ENCODE results near the gene GPX7.
A peak's percentile ranks its signal among the peaks of the same experiment; 100 is the strongest.

The GPX7 gene

DNA sequence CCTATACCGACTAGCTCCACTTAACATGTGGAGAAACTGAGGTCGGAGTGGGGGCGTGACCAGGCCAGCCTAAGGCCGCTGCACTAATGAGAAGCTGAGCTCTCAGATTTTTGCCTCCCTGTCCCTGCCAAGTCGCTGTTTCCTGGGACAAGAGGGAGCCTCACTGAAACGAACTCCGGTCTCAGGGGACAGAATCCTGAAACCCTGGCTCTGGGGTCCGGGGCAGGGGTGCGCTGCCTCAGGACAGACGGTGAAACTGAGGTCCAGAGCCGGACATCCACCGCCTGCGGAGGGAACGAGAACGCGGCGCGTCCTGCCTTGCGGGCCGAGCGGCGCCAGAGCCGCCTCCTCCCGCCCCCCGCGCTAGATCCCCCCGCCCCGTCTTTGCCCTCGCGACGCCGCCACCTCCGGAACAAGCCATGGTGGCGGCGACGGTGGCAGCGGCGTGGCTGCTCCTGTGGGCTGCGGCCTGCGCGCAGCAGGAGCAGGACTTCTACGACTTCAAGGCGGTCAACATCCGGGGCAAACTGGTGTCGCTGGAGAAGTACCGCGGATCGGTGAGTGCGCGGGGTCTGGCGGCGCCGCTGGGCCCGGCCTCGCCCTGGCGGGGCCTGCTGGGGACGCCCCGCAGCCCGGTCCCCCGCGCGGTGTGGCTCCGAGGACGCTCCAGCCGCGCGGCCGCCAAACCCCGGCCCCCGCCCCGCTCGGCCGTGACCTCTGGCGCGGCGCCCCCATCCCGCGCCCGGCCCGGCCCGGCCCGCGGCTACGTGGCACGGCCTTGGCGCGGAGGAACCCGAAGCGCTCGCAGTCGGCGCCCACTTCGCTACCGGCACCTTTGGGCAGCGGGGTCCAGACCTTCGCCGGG, at the start of gene GPX7:
Gene GPX7 (plus strand): TSS at position 381 of the 865 bp plus-strand sequence. CDS start 39 bp downstream, at position 420.
- Histone ChIP-seq H3K36me3 (ENCODE audit: control insufficient read depth in 2 of 2, insufficient read depth in 2 of 2, low read length in 2 of 2) (peaks cover 0 to 1% of the 10 kb centered on the region in 2 donors), H3K9me3 (ENCODE audit: control insufficient read depth in 2 of 2, low read length in 2 of 2) (no peaks in the 10 kb centered on the region), H3K27ac (ENCODE audit: low read depth in 2 of 2, low read length in 2 of 2) (peak within 1 kb of the TSS; percentile 23 to 69), H3K27me3 (ENCODE audit: control insufficient read depth in 2 of 2, insufficient read depth in 2 of 2, low read length in 2 of 2) (peaks cover 0 to 3% of the 10 kb centered on the region in 2 donors), H3K9ac (ENCODE audit: low read depth in 1 of 2, low read length in 2 of 2) (peak within 1 kb of the TSS; percentile 66 to 80), H3K4me3 (ENCODE audit: low read length in 2 of 2) (peak within 1 kb of the TSS; percentile 62 to 67), H3K4me1 (ENCODE audit: control insufficient read depth in 2 of 2, insufficient read depth in 2 of 2, low read length in 2 of 2) (peaks cover 9 to 10% of the 10 kb centered on the region in 2 donors)

DNA sequence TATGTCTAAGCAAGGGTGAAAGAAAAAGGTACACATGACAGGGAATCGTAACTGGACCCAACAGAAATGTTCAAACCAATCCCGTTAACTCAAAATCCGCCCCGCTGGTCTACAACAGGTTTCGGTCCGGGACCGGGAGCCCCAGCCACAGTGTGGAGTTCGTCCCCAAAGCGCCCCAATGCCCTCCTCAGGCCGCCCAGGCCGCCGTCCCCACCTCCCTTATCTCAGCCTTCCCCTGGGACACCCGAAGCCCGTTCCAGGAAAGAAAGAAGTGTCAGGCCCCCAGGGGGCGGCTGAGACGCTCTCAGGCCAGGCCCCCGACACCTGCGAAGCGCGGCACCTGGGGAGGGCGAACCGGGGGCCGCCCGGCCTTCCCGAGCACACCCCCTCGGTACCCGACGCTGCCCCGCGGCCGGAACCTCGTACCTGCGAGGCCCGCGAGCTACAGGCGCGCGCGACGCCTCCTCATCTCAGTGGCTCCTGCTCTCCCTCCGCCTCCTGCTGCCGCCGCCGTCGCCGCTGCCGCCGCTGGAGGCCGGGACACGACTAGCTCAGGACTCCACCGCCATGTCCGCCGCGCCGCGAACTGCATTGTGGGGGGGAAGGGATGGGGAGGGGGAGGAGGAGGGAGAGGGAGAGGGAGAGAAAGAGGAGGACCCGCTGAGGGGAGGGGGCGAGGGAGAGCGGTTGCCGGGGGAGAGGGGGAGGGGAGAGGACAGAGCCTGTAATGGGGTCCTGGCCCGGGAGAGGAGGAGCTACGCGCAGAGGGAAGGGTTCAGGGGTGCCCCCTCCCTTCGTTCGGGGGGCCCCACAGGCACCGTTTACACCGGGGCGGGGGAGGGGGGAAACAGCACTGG, 49.4 kb upstream of the GPX7 start, which contains the start of gene TUT4:
Gene TUT4 (minus strand): TSS at position 588 of the 857 bp plus-strand sequence. CDS start 26,812 bp downstream, outside the sequence.
- Histone ChIP-seq H3K9me3 (ENCODE audit: control insufficient read depth in 2 of 2, low read length in 2 of 2) (no peaks in the 10 kb centered on the region), H3K9ac (ENCODE audit: low read depth in 1 of 2, low read length in 2 of 2) (peak within 1 kb of the TSS; percentile 89 to 90), H3K36me3 (ENCODE audit: control insufficient read depth in 2 of 2, insufficient read depth in 2 of 2, low read length in 2 of 2) (no peaks in the 10 kb centered on the region), H3K27ac (ENCODE audit: low read depth in 2 of 2, low read length in 2 of 2) (peak within 1 kb of the TSS; percentile 87 to 91), H3K27me3 (ENCODE audit: control insufficient read depth in 2 of 2, insufficient read depth in 2 of 2, low read length in 2 of 2) (no peaks in the 10 kb centered on the region), H3K4me1 (ENCODE audit: control insufficient read depth in 2 of 2, insufficient read depth in 2 of 2, low read length in 2 of 2) (peaks cover 8 to 11% of the 10 kb centered on the region in 2 donors), H3K4me3 (ENCODE audit: low read length in 2 of 2) (peak within 1 kb of the TSS; percentile 83 to 94)

DNA sequence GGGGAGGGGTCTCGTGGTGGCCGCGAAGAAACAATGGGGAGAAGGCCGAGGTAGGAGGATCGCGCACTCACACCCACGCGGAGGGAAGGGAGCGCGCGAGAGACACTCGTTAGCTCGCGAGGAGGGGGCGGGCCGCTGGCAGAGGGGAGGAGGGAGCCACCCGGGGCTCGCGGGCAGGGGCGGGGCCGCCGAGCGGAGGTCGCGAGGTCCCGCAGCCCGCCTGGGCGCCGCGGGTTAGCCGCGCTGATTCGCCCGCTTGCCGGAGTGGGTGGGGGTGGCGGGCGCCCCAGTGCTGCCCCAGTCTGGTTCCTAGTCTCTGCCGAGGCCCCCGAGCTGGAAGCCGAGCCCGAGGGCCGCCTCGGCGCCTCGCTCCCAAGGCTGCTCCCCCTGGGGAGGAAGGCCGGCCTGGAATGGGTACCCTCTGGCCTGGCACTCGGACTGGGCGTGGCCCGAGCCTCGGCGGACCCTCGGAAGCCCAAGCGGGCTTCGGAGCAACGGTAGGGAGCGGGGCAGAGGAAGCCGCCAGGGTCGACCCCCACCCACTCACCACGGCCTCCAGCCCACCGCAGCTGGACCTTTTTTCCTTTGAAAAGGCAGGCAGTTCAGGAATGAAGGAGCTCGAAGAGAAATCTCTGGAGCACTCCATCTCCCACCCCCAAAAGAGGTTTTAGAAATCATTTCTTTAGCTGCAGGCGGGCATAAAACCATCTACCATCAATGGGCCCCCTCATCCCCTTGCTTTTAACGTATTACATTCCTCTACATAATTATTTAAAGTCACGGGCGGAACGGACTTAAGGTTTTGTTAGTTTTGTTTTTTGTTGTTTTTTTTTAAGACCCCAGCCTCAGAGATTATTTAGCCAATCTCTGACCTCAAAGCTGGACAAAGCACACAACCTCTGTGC, 48.6 kb upstream of the GPX7 start:
- H3K36me3 ChIP-seq (ENCODE audit: control insufficient read depth in 2 of 2, insufficient read depth in 2 of 2, low read length in 2 of 2), result no peaks in the 10 kb centered on the region
- peak overlapping the region; percentile 83 to 94 for H3K4me3 ChIP-seq (ENCODE audit: low read length in 2 of 2)
- no peaks in the 10 kb centered on the region for H3K9me3 ChIP-seq (ENCODE audit: control insufficient read depth in 2 of 2, low read length in 2 of 2)
- H3K27me3 ChIP-seq (ENCODE audit: control insufficient read depth in 2 of 2, insufficient read depth in 2 of 2, low read length in 2 of 2), result no peaks in the 10 kb centered on the region
- peaks cover 8 to 11% of the 10 kb centered on the region in 2 donors for H3K4me1 ChIP-seq (ENCODE audit: control insufficient read depth in 2 of 2, insufficient read depth in 2 of 2, low read length in 2 of 2)
- H3K9ac ChIP-seq (ENCODE audit: low read depth in 1 of 2, low read length in 2 of 2), result peak overlapping the region; percentile 63 to 89
- H3K27ac ChIP-seq (ENCODE audit: low read depth in 2 of 2, low read length in 2 of 2), result peak overlapping the region; percentile 87 to 91

DNA sequence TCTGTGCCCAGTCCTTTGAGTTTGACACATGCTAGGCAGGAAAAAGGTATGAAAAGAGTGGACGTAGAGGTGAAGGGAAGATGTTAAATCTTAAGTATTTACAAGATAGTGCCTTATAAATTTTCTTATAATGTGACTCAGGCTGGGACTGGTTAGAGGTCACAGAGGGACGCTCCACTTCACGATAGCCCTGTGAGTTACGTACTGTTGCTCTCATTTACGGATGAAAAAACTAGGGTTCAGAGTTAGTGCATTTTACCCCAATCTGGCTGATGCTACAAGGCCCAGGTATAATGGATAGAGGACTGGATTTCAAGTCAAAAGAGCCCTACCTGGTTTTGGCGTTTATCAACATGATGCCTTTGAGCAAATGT, 47.9 kb upstream of the GPX7 start:
- Histone ChIP-seq H3K9ac (ENCODE audit: low read depth in 1 of 2, low read length in 2 of 2) (peak overlapping the region in 1 of 2 donors; percentile 89), H3K9me3 (ENCODE audit: control insufficient read depth in 2 of 2, low read length in 2 of 2) (no peaks in the 10 kb centered on the region), H3K27me3 (ENCODE audit: control insufficient read depth in 2 of 2, insufficient read depth in 2 of 2, low read length in 2 of 2) (no peaks in the 10 kb centered on the region), H3K36me3 (ENCODE audit: control insufficient read depth in 2 of 2, insufficient read depth in 2 of 2, low read length in 2 of 2) (no peaks in the 10 kb centered on the region), H3K4me3 (ENCODE audit: low read length in 2 of 2) (peak overlapping the region in 1 of 2 donors; percentile 94), H3K4me1 (ENCODE audit: control insufficient read depth in 2 of 2, insufficient read depth in 2 of 2, low read length in 2 of 2) (peaks cover 8 to 11% of the 10 kb centered on the region in 2 donors), H3K27ac (ENCODE audit: low read depth in 2 of 2, low read length in 2 of 2) (no peak overlapping the region)

DNA sequence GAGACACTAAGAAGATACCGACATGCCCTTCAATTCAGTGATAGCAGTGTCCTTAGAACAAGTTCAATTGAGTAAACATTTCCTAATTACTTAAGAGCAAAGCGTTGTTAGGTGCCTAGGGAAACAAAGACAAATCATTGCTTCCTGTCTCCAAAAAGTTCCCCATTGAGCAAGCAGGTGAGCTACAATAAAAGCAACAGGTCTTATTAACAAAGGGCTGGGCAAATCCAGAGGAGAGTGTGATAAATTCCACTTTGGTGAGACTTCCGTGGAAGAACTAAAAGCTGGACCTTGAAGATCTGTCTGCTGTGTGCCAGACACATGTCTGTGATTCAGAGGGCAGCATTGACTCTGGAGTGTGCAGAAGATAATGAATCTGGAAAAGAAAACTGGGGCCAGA, 47.4 kb upstream of the GPX7 start:
- Histone ChIP-seq H3K4me1 (ENCODE audit: control insufficient read depth in 2 of 2, insufficient read depth in 2 of 2, low read length in 2 of 2) (peaks cover 8 to 11% of the 10 kb centered on the region in 2 donors), H3K27ac (ENCODE audit: low read depth in 2 of 2, low read length in 2 of 2) (no peak overlapping the region), H3K36me3 (ENCODE audit: control insufficient read depth in 2 of 2, insufficient read depth in 2 of 2, low read length in 2 of 2) (no peaks in the 10 kb centered on the region), H3K4me3 (ENCODE audit: low read length in 2 of 2) (no peak overlapping the region), H3K9me3 (ENCODE audit: control insufficient read depth in 2 of 2, low read length in 2 of 2) (no peaks in the 10 kb centered on the region), H3K27me3 (ENCODE audit: control insufficient read depth in 2 of 2, insufficient read depth in 2 of 2, low read length in 2 of 2) (no peaks in the 10 kb centered on the region), H3K9ac (ENCODE audit: low read depth in 1 of 2, low read length in 2 of 2) (no peak overlapping the region)

DNA sequence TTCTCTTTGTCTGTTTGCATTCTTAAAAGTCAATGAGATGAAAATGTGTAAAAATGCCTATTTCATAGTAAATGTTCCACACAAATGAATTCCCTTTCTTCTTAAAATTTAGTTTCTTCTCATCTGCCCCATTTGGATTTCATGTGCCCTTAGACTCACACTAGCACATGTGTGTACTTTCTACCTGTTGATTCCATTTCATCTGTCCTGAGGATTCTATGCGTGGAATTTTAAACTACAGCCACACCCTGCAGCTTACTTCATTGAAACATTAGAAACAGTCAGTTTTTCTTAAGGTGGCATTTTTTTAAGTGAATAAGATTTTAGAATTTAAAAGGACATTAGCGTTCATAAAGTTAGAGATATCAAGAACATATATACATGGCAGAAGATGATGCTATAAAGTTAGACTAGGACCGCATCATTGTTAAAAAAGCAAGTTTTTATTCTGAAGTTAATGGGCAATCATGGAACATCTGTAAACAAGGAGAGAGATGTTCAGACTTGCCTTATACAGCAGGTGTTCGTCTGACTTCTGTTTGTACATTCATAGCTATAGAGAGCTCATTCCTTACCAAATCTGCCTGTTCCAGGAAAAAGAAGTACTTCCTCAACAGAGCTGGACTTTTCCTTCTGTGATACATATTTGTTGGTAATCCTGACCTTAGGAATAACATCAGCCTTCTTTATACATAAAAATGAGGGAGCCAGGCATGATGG, 45.4 kb upstream of the GPX7 start:
- no peak overlapping the region for H3K4me3 ChIP-seq (ENCODE audit: low read length in 2 of 2)
- H3K27me3 ChIP-seq (ENCODE audit: control insufficient read depth in 2 of 2, insufficient read depth in 2 of 2, low read length in 2 of 2), result no peaks in the 10 kb centered on the region
- H3K4me1 ChIP-seq (ENCODE audit: control insufficient read depth in 2 of 2, insufficient read depth in 2 of 2, low read length in 2 of 2), result peaks cover 3 to 6% of the 10 kb centered on the region in 2 donors
- no peak overlapping the region for H3K27ac ChIP-seq (ENCODE audit: low read depth in 2 of 2, low read length in 2 of 2)
- H3K9ac ChIP-seq (ENCODE audit: low read depth in 1 of 2, low read length in 2 of 2), result no peak overlapping the region
- H3K9me3 ChIP-seq (ENCODE audit: control insufficient read depth in 2 of 2, low read length in 2 of 2), result no peaks in the 10 kb centered on the region
- no peaks in the 10 kb centered on the region for H3K36me3 ChIP-seq (ENCODE audit: control insufficient read depth in 2 of 2, insufficient read depth in 2 of 2, low read length in 2 of 2)

DNA sequence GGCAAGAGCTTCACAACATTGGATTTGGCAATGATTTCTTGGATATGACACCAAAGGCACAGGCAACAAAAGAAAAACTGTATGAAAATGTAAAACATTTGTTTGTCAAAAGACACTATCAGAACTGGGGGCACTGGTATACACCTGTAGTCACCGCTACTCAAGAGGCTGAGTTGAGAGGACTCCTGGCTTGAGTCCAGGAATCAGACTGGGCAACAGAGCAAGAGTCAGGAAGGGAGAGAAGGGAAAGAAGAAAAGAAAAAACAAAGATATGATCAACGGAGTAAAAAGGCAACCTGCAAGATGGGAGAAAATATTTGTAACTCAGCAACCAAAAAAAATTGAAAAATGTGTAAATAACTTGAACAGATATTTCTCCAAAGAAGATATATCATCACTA, 43.2 kb upstream of the GPX7 start:
- H3K4me1 ChIP-seq (ENCODE audit: control insufficient read depth in 2 of 2, insufficient read depth in 2 of 2, low read length in 2 of 2), result peaks cover 0 to under 1% of the 10 kb centered on the region in 2 donors
- H3K9me3 ChIP-seq (ENCODE audit: control insufficient read depth in 2 of 2, low read length in 2 of 2), result no peaks in the 10 kb centered on the region
- H3K27ac ChIP-seq (ENCODE audit: low read depth in 2 of 2, low read length in 2 of 2), result no peak overlapping the region
- H3K36me3 ChIP-seq (ENCODE audit: control insufficient read depth in 2 of 2, insufficient read depth in 2 of 2, low read length in 2 of 2), result no peaks in the 10 kb centered on the region
- no peak overlapping the region for H3K9ac ChIP-seq (ENCODE audit: low read depth in 1 of 2, low read length in 2 of 2)
- H3K27me3 ChIP-seq (ENCODE audit: control insufficient read depth in 2 of 2, insufficient read depth in 2 of 2, low read length in 2 of 2), result no peaks in the 10 kb centered on the region
- H3K4me3 ChIP-seq (ENCODE audit: low read length in 2 of 2), result no peak overlapping the region

DNA sequence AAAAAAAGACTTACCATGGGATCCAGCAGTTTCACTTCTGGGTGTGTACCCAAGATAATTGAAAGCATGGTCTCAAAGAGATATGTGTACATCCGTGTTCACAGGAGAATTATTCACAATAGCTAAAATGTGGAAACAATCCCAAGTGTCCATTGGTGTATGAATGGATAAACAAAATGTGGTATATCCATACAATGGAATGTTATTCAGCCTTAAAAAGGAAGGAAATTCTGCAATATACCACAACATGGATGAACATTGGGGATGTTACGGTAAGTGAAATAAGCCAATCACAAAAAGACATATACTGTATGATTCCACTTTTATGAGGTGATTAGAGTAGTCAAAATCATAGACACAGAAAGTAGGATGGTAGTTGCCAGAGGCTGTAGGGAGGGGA, 42.3 kb upstream of the GPX7 start:
- Histone ChIP-seq H3K27ac (ENCODE audit: low read depth in 2 of 2, low read length in 2 of 2) (no peak overlapping the region), H3K36me3 (ENCODE audit: control insufficient read depth in 2 of 2, insufficient read depth in 2 of 2, low read length in 2 of 2) (no peaks in the 10 kb centered on the region), H3K4me1 (ENCODE audit: control insufficient read depth in 2 of 2, insufficient read depth in 2 of 2, low read length in 2 of 2) (no peaks in the 10 kb centered on the region), H3K9ac (ENCODE audit: low read depth in 1 of 2, low read length in 2 of 2) (no peak overlapping the region), H3K27me3 (ENCODE audit: control insufficient read depth in 2 of 2, insufficient read depth in 2 of 2, low read length in 2 of 2) (no peaks in the 10 kb centered on the region), H3K9me3 (ENCODE audit: control insufficient read depth in 2 of 2, low read length in 2 of 2) (no peaks in the 10 kb centered on the region), H3K4me3 (ENCODE audit: low read length in 2 of 2) (no peak overlapping the region)

DNA sequence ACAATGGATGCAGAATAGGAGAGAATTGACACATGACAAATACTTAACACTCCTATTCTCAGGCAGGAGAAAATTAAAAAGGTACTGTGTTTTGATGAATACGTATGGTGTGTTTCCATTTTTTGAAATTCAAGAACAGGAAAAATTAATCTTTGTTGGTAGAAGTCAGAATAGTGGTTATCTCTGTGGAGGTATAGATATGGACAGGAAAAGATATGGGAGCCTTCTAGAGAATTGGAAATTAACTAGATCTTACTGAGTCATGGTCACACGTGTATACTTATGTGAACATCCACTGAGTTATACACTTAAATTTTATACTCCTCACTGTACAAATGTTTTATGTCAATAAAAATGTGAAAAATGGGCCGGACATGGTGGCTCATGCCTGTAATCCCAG, 39.4 kb upstream of the GPX7 start:
- H3K4me1 ChIP-seq (ENCODE audit: control insufficient read depth in 2 of 2, insufficient read depth in 2 of 2, low read length in 2 of 2), result no peaks in the 10 kb centered on the region
- H3K27ac ChIP-seq (ENCODE audit: low read depth in 2 of 2, low read length in 2 of 2), result no peak overlapping the region
- no peaks in the 10 kb centered on the region for H3K27me3 ChIP-seq (ENCODE audit: control insufficient read depth in 2 of 2, insufficient read depth in 2 of 2, low read length in 2 of 2)
- no peak overlapping the region for H3K4me3 ChIP-seq (ENCODE audit: low read length in 2 of 2)
- no peaks in the 10 kb centered on the region for H3K9me3 ChIP-seq (ENCODE audit: control insufficient read depth in 2 of 2, low read length in 2 of 2)
- no peak overlapping the region for H3K9ac ChIP-seq (ENCODE audit: low read depth in 1 of 2, low read length in 2 of 2)
- H3K36me3 ChIP-seq (ENCODE audit: control insufficient read depth in 2 of 2, insufficient read depth in 2 of 2, low read length in 2 of 2), result no peaks in the 10 kb centered on the region
